Measurements from ENCODE around the gene SYK.
"Not testable (repeated sequence)": the region's sequence is repeated elsewhere in the genome, so short reads cannot be mapped to it uniquely, and the experiment has no call there.

GRCh38 chr9:90820406-90820805, 18.8 kb downstream of the SYK start:
- TF ChIP-seq, protein P1, sequence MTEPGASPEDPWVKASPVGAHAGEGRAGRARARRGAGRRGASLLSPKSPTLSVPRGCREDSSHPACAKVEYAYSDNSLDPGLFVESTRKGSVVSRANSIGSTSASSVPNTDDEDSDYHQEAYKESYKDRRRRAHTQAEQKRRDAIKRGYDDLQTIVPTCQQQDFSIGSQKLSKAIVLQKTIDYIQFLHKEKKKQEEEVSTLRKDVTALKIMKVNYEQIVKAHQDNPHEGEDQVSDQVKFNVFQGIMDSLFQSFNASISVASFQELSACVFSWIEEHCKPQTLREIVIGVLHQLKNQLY (CRISPR knock-in tag; IDR thresholded peaks at IDR 0.05): not testable (repeated sequence)
- not testable (repeated sequence) for TF ChIP-seq NFE2L2 (IDR thresholded peaks at IDR 0.05; ENCODE audit: low read length); ERF (CRISPR knock-in tag; IDR thresholded peaks at IDR 0.05); BRCA1 (CRISPR knock-in tag; IDR thresholded peaks at IDR 0.05); CHD2 (IDR thresholded peaks at IDR 0.05; ENCODE audit: low read depth, low read length); RXRA (CRISPR knock-in tag; IDR thresholded peaks at IDR 0.05); KLF9 (CRISPR knock-in tag; IDR thresholded peaks at IDR 0.05; ENCODE audit: low read depth); ZNF563 (CRISPR knock-in tag; IDR thresholded peaks at IDR 0.05); ZNF274 (CRISPR knock-in tag; IDR thresholded peaks at IDR 0.05); ZNF761 (CRISPR knock-in tag; conservative IDR thresholded peaks at IDR 0.05); KDM1A (CRISPR knock-in tag; IDR thresholded peaks at IDR 0.05)
- TF ChIP-seq, protein P2, sequence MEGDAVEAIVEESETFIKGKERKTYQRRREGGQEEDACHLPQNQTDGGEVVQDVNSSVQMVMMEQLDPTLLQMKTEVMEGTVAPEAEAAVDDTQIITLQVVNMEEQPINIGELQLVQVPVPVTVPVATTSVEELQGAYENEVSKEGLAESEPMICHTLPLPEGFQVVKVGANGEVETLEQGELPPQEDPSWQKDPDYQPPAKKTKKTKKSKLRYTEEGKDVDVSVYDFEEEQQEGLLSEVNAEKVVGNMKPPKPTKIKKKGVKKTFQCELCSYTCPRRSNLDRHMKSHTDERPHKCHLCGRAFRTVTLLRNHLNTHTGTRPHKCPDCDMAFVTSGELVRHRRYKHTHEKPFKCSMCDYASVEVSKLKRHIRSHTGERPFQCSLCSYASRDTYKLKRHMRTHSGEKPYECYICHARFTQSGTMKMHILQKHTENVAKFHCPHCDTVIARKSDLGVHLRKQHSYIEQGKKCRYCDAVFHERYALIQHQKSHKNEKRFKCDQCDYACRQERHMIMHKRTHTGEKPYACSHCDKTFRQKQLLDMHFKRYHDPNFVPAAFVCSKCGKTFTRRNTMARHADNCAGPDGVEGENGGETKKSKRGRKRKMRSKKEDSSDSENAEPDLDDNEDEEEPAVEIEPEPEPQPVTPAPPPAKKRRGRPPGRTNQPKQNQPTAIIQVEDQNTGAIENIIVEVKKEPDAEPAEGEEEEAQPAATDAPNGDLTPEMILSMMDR (CRISPR knock-in tag; IDR thresholded peaks at IDR 0.05): not testable (repeated sequence)
- TF ChIP-seq, protein P3, sequence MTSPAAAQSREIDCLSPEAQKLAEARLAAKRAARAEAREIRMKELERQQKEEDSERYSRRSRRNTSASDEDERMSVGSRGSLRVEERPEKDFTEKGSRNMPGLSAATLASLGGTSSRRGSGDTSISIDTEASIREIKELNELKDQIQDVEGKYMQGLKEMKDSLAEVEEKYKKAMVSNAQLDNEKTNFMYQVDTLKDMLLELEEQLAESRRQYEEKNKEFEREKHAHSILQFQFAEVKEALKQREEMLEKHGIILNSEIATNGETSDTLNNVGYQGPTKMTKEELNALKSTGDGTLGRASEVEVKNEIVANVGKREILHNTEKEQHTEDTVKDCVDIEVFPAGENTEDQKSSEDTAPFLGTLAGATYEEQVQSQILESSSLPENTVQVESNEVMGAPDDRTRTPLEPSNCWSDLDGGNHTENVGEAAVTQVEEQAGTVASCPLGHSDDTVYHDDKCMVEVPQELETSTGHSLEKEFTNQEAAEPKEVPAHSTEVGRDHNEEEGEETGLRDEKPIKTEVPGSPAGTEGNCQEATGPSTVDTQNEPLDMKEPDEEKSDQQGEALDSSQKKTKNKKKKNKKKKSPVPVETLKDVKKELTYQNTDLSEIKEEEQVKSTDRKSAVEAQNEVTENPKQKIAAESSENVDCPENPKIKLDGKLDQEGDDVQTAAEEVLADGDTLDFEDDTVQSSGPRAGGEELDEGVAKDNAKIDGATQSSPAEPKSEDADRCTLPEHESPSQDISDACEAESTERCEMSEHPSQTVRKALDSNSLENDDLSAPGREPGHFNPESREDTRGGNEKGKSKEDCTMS (CRISPR knock-in tag; conservative IDR thresholded peaks at IDR 0.05): not testable (repeated sequence)
